NB4 (cell line): ENCODE data around the gene NWD2.
"Not testable (repeated sequence)": the region's sequence is repeated elsewhere in the genome, so short reads cannot be mapped to it uniquely, and the experiment has no call there.

Experiments used
- DNase-seq: peaks from one replicate; pipeline ENCODE4 v3.0.0; 2010; ENCODE audit warnings: low read depth
- H3K4me3 ChIP-seq: one replicate; pipeline ENCODE4 v1.5.1; 2011; ENCODE audit warnings: mild to moderate bottlenecking, low read depth, low read length, moderate library complexity
- MYC ChIP-seq: IDR thresholded peaks from 2 replicates; pipeline ENCODE4 v1.6.1; 2011; ENCODE audit warnings: low read depth, low read length
- POLR2A ChIP-seq: IDR thresholded peaks from 2 replicates; pipeline ENCODE4 v1.6.1; 2011; ENCODE audit warnings: mild to moderate bottlenecking; ENCODE audit not compliant: insufficient read length; ENCODE audit errors: extremely low read depth
- TF ChIP-seq, protein P1 (sequence below): IDR thresholded peaks from 2 replicates; pipeline ENCODE4 v1.6.1; 2011; ENCODE audit warnings: low read depth, low read length
- TF ChIP-seq, protein P2 (sequence below): IDR thresholded peaks from one replicate; pipeline ENCODE4 v1.5.1; 2012; ENCODE audit warnings: low read depth, low read length

Gene NWD2

GRCh38 chr4:37393321-37393720 lies 148.8 kb downstream of the NWD2 start:
- no peak for DNase-seq
- no peak overlapping the region for H3K4me3 ChIP-seq
- TF ChIP-seq, protein P1, sequence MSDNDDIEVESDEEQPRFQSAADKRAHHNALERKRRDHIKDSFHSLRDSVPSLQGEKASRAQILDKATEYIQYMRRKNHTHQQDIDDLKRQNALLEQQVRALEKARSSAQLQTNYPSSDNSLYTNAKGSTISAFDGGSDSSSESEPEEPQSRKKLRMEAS, result no peak
- TF ChIP-seq POLR2A (no peak), MYC (no peak)
- TF ChIP-seq, protein P2, sequence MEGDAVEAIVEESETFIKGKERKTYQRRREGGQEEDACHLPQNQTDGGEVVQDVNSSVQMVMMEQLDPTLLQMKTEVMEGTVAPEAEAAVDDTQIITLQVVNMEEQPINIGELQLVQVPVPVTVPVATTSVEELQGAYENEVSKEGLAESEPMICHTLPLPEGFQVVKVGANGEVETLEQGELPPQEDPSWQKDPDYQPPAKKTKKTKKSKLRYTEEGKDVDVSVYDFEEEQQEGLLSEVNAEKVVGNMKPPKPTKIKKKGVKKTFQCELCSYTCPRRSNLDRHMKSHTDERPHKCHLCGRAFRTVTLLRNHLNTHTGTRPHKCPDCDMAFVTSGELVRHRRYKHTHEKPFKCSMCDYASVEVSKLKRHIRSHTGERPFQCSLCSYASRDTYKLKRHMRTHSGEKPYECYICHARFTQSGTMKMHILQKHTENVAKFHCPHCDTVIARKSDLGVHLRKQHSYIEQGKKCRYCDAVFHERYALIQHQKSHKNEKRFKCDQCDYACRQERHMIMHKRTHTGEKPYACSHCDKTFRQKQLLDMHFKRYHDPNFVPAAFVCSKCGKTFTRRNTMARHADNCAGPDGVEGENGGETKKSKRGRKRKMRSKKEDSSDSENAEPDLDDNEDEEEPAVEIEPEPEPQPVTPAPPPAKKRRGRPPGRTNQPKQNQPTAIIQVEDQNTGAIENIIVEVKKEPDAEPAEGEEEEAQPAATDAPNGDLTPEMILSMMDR, result no peak

DNA sequence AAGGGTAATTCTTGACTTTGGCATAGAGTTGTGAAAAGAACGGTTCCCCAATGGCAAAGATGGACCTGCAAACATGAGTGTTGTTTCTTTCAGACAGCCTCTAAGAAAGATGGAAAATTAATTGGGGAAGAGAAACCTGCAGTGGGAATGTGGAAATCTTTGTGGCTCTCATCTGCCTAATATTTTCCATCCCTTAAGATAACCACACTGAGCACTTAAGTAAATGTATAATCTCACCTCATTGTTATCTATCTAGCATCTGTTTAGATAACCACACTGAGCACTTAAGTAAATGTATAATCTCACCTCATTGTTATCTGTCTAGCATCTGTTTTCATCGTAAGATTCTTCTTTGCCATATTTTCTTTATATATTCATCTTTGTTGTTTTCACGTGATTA lies 149.3 kb downstream of the NWD2 start:
- DNase-seq, result no peak
- TF ChIP-seq, protein P2, result no peak
- TF ChIP-seq, protein P1, result no peak
- no peak for TF ChIP-seq MYC
- no peak for TF ChIP-seq POLR2A
- H3K4me3 ChIP-seq, result no peak overlapping the region

DNA sequence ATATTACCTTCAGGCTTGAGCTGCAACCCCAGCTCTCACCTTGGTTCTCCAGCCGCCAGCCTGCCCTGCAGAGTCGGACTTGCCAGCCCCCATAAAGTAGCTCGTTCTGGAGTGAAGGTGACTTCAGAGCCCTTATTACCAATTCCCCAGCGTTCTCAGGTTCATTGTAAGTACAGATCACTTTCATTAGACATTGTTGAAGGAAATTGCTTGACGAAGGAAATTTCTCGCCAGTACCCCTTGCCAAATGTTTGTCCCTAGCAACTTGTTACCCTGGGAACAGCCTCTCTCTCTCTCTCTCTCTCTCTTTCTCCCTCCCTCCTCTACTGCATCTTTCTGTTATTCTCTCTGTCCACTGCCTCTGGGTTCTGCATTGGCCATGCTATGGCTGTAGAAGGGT lies 153.0 kb downstream of the NWD2 start:
- no peak overlapping the region for H3K4me3 ChIP-seq
- TF ChIP-seq POLR2A (no peak), MYC (no peak)
- TF ChIP-seq, protein P2, result no peak
- TF ChIP-seq, protein P1, result no peak
- DNase-seq, result no peak

DNA sequence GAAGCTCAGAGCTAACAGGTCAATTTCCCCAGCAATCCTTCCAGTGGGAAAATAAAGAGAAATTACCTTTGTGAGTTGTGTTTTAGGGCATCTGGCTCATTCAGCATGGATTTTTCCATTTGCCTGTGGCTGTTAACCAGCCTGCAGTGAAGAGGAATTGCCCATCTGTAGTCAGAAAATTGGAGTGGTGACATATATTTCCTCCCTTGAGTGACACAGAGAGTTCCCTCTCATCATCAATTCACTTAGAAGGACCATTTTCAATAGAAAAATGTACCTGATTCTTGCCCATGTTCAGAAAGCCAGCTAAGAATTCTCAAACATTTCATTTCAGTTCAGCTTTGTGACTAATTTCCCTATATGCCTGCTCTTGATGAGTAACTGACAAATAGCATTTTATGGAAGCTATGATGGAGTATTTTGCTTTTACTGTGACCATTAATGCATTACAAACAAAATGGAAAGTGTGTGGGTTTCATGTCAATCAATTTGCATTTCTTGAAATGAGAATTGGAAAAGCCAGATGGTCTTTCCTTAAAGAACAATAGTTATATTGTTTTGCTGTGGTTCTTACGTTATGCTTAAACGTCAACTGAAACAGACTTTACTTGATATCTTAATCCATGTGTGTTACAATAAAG lies 155.8 kb downstream of the NWD2 start:
- DNase-seq, result no peak
- H3K4me3 ChIP-seq, result no peak overlapping the region
- TF ChIP-seq, protein P1, result no peak
- no peak for TF ChIP-seq MYC
- TF ChIP-seq, protein P2, result no peak
- TF ChIP-seq POLR2A, result no peak

DNA sequence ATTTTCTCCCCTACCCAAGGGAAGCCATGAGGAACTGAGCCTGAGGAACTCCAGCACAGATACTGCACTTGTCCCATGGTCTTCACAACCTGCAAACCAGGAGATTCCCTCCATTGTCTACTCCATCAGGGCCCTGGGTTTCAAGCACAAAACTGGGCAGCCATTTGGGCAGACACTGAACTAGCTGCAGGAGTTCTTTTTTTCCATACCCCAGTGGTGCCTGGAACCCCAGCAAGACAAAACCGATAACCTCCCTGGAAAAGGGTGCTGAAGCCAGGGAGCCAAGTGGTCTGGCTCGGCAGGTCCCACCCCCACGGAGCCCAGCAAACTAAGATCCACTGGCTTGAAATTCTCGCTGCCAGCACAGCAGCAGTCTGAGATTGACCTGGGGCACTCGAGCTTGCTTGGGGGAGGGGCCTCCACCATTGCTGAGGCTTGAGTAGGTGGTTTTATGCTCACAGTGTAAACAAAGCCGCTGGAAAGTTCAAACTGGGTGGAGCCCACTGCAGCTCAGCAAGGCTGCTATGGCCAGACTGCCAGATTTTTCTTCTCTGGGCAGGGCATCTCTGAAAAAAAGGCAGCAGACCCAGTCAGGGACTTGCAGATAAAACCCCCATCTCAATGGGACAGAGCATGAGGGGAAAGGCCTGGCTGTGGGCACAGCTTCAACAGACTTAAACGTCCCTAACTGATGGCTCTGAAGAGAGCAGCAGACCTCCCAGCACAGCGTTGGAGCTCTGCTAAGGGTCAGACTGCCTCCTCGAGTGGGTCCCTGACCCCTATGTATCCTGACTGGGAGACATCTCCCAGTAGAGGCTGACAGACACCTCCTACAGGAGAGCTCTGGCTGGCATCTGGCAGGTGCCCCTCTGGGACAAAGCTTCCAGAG lies 163.6 kb downstream of the NWD2 start:
- DNase-seq, H3K4me3 ChIP-seq: not testable (repeated sequence)

- not testable (repeated sequence) for H3K4me3 ChIP-seq, DNase-seq
Measured at GRCh38 chr4:37413612-37414011, 169.1 kb downstream of the NWD2 start.
